IMR-90 (cell line): Measurements from ENCODE around the gene CKB. TPM values are rescaled to one million over a fixed set of nuclear protein-coding genes. Genes with fewer than 3 reads are reported as not detected.

Source experiments
- ATAC-seq: fragments of 200-7000 bp; cut with Tn5 transposase; 2 replicates; pipeline ENCODE4 v1.9.1; 2020; ENCODE audit warnings: low read depth, mild to moderate bottlenecking, moderate library complexity
- BruUV-seq: library from RNA; stranded (reverse); fragments of 400-500 nt; replicated peaks from 2 replicates; lab custom pipeline; 2021; lab: Mats Ljungman, UMichigan
- CTCF ChIA-PET: fragments of 300-600 bp; formaldehyde crosslinking; extraction: SDS; loops from one replicate; lab custom pipeline; 2021; ENCODE audit warnings: antibody characterized with exemption; lab: Yijun Ruan, JAX
- POLR2A ChIA-PET: fragments of 300-600 bp; sonication (Branson Sonifier 250); formaldehyde crosslinking; loops from one replicate; lab custom pipeline; 2022; ENCODE audit warnings: antibody characterized with exemption; ENCODE audit not compliant: unreplicated experiment; lab: Charles Lee
- DNase-seq: peaks from one replicate; pipeline ENCODE4 v3.0.0; 2013
- H2AFZ ChIP-seq: replicated peaks from 2 replicates; pipeline ENCODE3; 2013; ENCODE audit warnings: low read length, mild to moderate bottlenecking; ENCODE audit not compliant: poor library complexity
- H2AK5ac ChIP-seq: 2 replicates; pipeline ENCODE4 v1.6.1; 2013; ENCODE audit warnings: low read depth, low read length, inconsistent platforms
- H2AK9ac ChIP-seq: replicated peaks from 2 replicates; pipeline ENCODE3; 2013; ENCODE audit warnings: mild to moderate bottlenecking, low read depth, low read length, moderate library complexity; ENCODE audit not compliant: poor library complexity
- H2BK120ac ChIP-seq: 2 replicates; pipeline ENCODE4 v1.6.1; 2013; ENCODE audit warnings: low read depth, low read length, inconsistent platforms
- H2BK15ac ChIP-seq: 3 replicates; pipeline ENCODE4 v1.6.1; 2013; ENCODE audit warnings: low read depth, low read length, inconsistent platforms
- H2BK20ac ChIP-seq: 2 replicates; pipeline ENCODE4 v1.6.1; 2013; ENCODE audit warnings: low read depth, mild to moderate bottlenecking, inconsistent platforms, low read length, moderate library complexity
- H2BK5ac ChIP-seq: 2 replicates; pipeline ENCODE4 v1.6.1; 2013; ENCODE audit warnings: mild to moderate bottlenecking, low read depth, low read length, inconsistent platforms; ENCODE audit not compliant: poor library complexity, severe bottlenecking
- H3K14ac ChIP-seq: replicated peaks from 2 replicates; pipeline ENCODE4 v1.6.1; 2013; ENCODE audit warnings: low read depth, low read length, inconsistent platforms
- H3K18ac ChIP-seq: 2 replicates; pipeline ENCODE4 v1.6.1; 2013; ENCODE audit warnings: low read depth, low read length, control low read depth
- H3K23ac ChIP-seq: 2 replicates; pipeline ENCODE4 v1.6.1; 2013; ENCODE audit warnings: low read depth, low read length, inconsistent platforms
- H3K27ac ChIP-seq: 2 replicates; pipeline ENCODE4 v1.5.1; 2013; ENCODE audit warnings: mild to moderate bottlenecking, control low read depth, low read length; ENCODE audit not compliant: insufficient read depth
- H3K27me3 ChIP-seq: 2 replicates; pipeline ENCODE4 v1.6.1; 2013; ENCODE audit warnings: low read length; ENCODE audit not compliant: control insufficient read depth, insufficient read depth
- H3K36me3 ChIP-seq: 2 replicates; pipeline ENCODE4 v1.6.1; 2013; ENCODE audit warnings: low read length, mixed read lengths; ENCODE audit not compliant: control insufficient read depth, insufficient read depth
- H3K4ac ChIP-seq: 2 replicates; pipeline ENCODE4 v1.6.1; 2013; ENCODE audit warnings: low read depth, low read length, inconsistent platforms
- H3K4me1 ChIP-seq: 2 replicates; pipeline ENCODE4 v1.6.1; 2013; ENCODE audit warnings: low read length, mixed read lengths; ENCODE audit not compliant: control insufficient read depth, insufficient read depth
- H3K4me2 ChIP-seq: 2 replicates; pipeline ENCODE4 v1.6.1; 2013; ENCODE audit warnings: low read depth, mild to moderate bottlenecking, control low read depth, low read length, moderate library complexity
- H3K4me3 ChIP-seq: 2 replicates; pipeline ENCODE4 v1.5.1; 2013; ENCODE audit warnings: low read depth, mild to moderate bottlenecking, control low read depth, low read length, moderate library complexity; ENCODE audit not compliant: insufficient read depth
- H3K56ac ChIP-seq: 2 replicates; pipeline ENCODE4 v1.6.1; 2013; ENCODE audit warnings: low read length, inconsistent platforms; ENCODE audit not compliant: insufficient read depth; ENCODE audit errors: extremely low read depth
- H3K79me1 ChIP-seq, 2 experiments: 2 replicates each; pipeline ENCODE4 v1.6.1; 2013; ENCODE audit warnings: low read length in 2 of 2, inconsistent platforms in 1 of 2, low read depth in 1 of 2
- H3K9ac ChIP-seq: 2 replicates; pipeline ENCODE4 v1.6.1; 2013; ENCODE audit warnings: low read depth, low read length, control low read depth
- H3K9me1 ChIP-seq: 2 replicates; pipeline ENCODE4 v1.6.1; 2013; ENCODE audit warnings: low read length, inconsistent platforms; ENCODE audit not compliant: insufficient read depth
- H3K9me3 ChIP-seq: 2 replicates; pipeline ENCODE4 v1.6.1; 2013; ENCODE audit warnings: low read length; ENCODE audit not compliant: control insufficient read depth, insufficient read depth
- H4K20me1 ChIP-seq: 2 replicates; pipeline ENCODE4 v1.6.1; 2013; ENCODE audit warnings: low read length, inconsistent platforms; ENCODE audit not compliant: insufficient read depth
- H4K5ac ChIP-seq: 2 replicates; pipeline ENCODE4 v1.6.1; 2013; ENCODE audit warnings: mild to moderate bottlenecking, low read depth, low read length, control low read depth
- H4K8ac ChIP-seq, 2 experiments: 2 replicates each; pipeline ENCODE4 v1.6.1; 2013; ENCODE audit warnings: low read depth in 2 of 2, low read length in 2 of 2, control low read depth in 1 of 2, inconsistent platforms in 1 of 2
- H4K91ac ChIP-seq: 2 replicates; pipeline ENCODE4 v1.6.1; 2013; ENCODE audit warnings: low read depth, low read length, inconsistent platforms; ENCODE audit not compliant: insufficient read depth
- BHLHE40 ChIP-seq: fragments of 150-350 bp; IDR thresholded peaks from 2 replicates; pipeline ENCODE4 v1.6.1; 2016; ENCODE audit warnings: mild to moderate bottlenecking, low read depth, low read length
- CEBPB ChIP-seq: IDR thresholded peaks from 2 replicates; pipeline ENCODE4 v1.6.1; 2012; ENCODE audit warnings: low read depth, low read length, improper control_type of control experiment
- CHD1 ChIP-seq: IDR thresholded peaks from 2 replicates; pipeline ENCODE4 v1.6.1; 2012; ENCODE audit warnings: low read depth, low read length, improper control_type of control experiment
- FOS ChIP-seq: fragments of 150-350 bp; IDR thresholded peaks from 2 replicates; pipeline ENCODE4 v1.6.1; 2016; ENCODE audit warnings: low read depth, low read length
- MAFK ChIP-seq: IDR thresholded peaks from 2 replicates; pipeline ENCODE4 v1.6.1; 2012; ENCODE audit warnings: low read depth, low read length, improper control_type of control experiment
- MAZ ChIP-seq: IDR thresholded peaks from 2 replicates; pipeline ENCODE4 v1.6.1; 2012; ENCODE audit warnings: low read depth, mild to moderate bottlenecking, low read length, improper control_type of control experiment, moderate library complexity, borderline replicate concordance
- MXI1 ChIP-seq: IDR thresholded peaks from 2 replicates; pipeline ENCODE4 v1.6.1; 2012; ENCODE audit warnings: low read depth, mild to moderate bottlenecking, low read length, moderate library complexity, borderline replicate concordance
- NFE2L2 ChIP-seq: fragments of 150-350 bp; IDR thresholded peaks from 2 replicates; pipeline ENCODE4 v1.6.1; 2016; ENCODE audit warnings: low read depth, mild to moderate bottlenecking, low read length
- POLR2A ChIP-seq: IDR thresholded peaks from 2 replicates; pipeline ENCODE4 v1.6.1; 2012; ENCODE audit warnings: mild to moderate bottlenecking, low read depth, low read length
- RAD21 ChIP-seq: IDR thresholded peaks from 2 replicates; pipeline ENCODE4 v1.6.1; 2012; ENCODE audit warnings: low read length, improper control_type of control experiment
- RCOR1 ChIP-seq: IDR thresholded peaks from 2 replicates; pipeline ENCODE4 v1.6.1; 2012; ENCODE audit warnings: mild to moderate bottlenecking, low read length, improper control_type of control experiment; ENCODE audit not compliant: insufficient replicate concordance
- RFX5 ChIP-seq: IDR thresholded peaks from 2 replicates; pipeline ENCODE4 v1.8.0; 2012; ENCODE audit warnings: low read depth, mild to moderate bottlenecking, low read length, moderate library complexity
- SMC3 ChIP-seq: fragments of 150-350 bp; IDR thresholded peaks from 2 replicates; pipeline ENCODE4 v1.6.1; 2016; ENCODE audit warnings: low read depth, mild to moderate bottlenecking, antibody characterized with exemption, low read length, moderate library complexity
- WGBS, 2 experiments: methylation state at CpG; one replicate each; pipeline versions ENCODE4 v1.1.5 to v1.1.7; 2013; ENCODE audit warnings: missing lambda C conversion rate in 2 of 2; ENCODE audit not compliant: insufficient read length in 1 of 2; ENCODE audit errors: extremely low coverage in 2 of 2; 5-methylcytosine and 5-hydroxymethylcytosine counted together
- dilution Hi-C: fragments of 300-500 bp; cut with HindIII; formaldehyde crosslinking; loops from one replicate; pipeline ENCODE4 v1.14.3; 2018; ENCODE audit warnings: low sequenced_read_pairs; ENCODE audit not compliant: unreplicated experiment
- in situ Hi-C: fragments of 300-500 bp; cut with MboI; formaldehyde crosslinking; loops from 3 replicates; pipeline ENCODE4 v1.14.3; 2019; ENCODE audit warnings: low sequenced_read_pairs, inconsistent platforms, mixed read lengths
- intact Hi-C: fragments of 100-400 bp; cut with micrococcal nuclease; formaldehyde crosslinking; loops from 2 replicates; pipeline ENCODE4 v1.10.0; 2022
- polyA plus RNA-seq, 3 experiments: library from polyadenylated mRNA; depleted of rRNA; stranded (reverse); fragments of >200 nt; gene quantifications; 2 replicates each; pipeline ENCODE4 v1.2.3, GENCODE V29; 2012; ENCODE audit warnings: low replicate concordance in 1 of 3
- total RNA-seq: library from RNA; depleted of rRNA; stranded (reverse); fragments of >200 nt; gene quantifications from 2 replicates; pipeline ENCODE4 v1.2.3, GENCODE V29; 2012
- TF ChIP-seq, protein P1 (sequence below): fragments of 150-350 bp; IDR thresholded peaks from 2 replicates; pipeline ENCODE4 v1.6.1; 2016; ENCODE audit warnings: low read depth, mild to moderate bottlenecking, low read length, moderate library complexity, borderline replicate concordance
- TF ChIP-seq, protein P2 (sequence below): fragments of 150-350 bp; IDR thresholded peaks from 2 replicates; pipeline ENCODE4 v1.6.1; 2017; ENCODE audit warnings: mild to moderate bottlenecking, antibody characterized with exemption, low read length, low read depth
- TF ChIP-seq, protein P3 (sequence below): conservative IDR thresholded peaks from 2 replicates; pipeline ENCODE4 v1.5.1; 2012; ENCODE audit warnings: mild to moderate bottlenecking, low read depth, low read length, improper control_type of control experiment

The CKB gene
- total and polyA plus RNA-seq, 2 of the 4 experiments (the other 2 are of a cell fraction), result 17.7 to 82.6 TPM

DNA sequence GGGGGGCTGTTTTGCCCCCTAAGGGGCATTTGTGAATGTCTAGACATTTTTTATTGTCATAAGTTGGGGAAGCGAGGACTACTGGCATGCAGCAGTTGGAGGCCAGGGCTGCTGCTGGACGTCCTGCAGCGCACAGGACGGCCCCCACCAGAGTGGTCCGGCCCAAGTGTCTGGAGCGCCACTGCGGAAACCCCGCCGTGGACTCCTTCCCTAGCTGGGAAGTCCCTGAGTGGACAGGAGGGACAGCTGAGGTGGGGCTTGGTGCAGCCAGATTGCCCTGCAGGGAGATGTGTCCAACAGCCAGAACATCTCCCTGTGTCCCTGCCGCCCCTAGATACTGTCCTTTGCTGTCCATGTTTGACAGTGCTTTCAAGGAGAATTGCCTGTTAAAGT lies 5.5 kb downstream of the CKB start:
- 88% methylated on average over 6 of the region's 10 CpGs; no CpG with 5 or more reads in 1 of the 2 experiments for WGBS, 2 experiments
- Histone ChIP-seq H3K27ac (no peak overlapping the region), H2AFZ (no peak overlapping the region), H3K4me2 (no peak overlapping the region), H4K5ac (no peak overlapping the region), H3K27me3 (peaks cover 3% of the 10 kb centered on the region; the same call in 1 of the 2 replicates), H3K9me3 (no peaks in the 10 kb centered on the region), H3K4me3 (no peak overlapping the region), H4K91ac (no peak overlapping the region), H3K79me1 (peaks cover 0 to 11% of the 10 kb centered on the region in 2 experiments; a peak in 1 of 4 replicates), H2BK120ac (no peak overlapping the region), H2AK9ac (peak overlapping the region; percentile 76), H3K23ac (no peak overlapping the region), H3K9me1 (no peaks in the 10 kb centered on the region), H3K9ac (no peak overlapping the region), H2BK15ac (no peak overlapping the region), H3K14ac (no peak overlapping the region), H3K4me1 (peaks cover 21% of the 10 kb centered on the region), H2BK20ac (no peak overlapping the region), H3K36me3 (peaks cover 4% of the 10 kb centered on the region; the same call in 1 of the 2 replicates), H3K18ac (no peak overlapping the region), H2BK5ac (no peak overlapping the region), H4K20me1 (peaks cover 24% of the 10 kb centered on the region), H2AK5ac (no peak overlapping the region), H4K8ac (no peak overlapping the region), H3K56ac (no peak overlapping the region), H3K4ac (no peak overlapping the region)
- in situ Hi-C loops (no loop called here), dilution Hi-C loops (no loop called here), intact Hi-C loops (no loop called here)
- TF ChIP-seq MXI1, result no peak
- TF ChIP-seq RFX5, result no peak
- no peak for TF ChIP-seq BHLHE40
- TF ChIP-seq MAZ, result no peak
- TF ChIP-seq, protein P1, sequence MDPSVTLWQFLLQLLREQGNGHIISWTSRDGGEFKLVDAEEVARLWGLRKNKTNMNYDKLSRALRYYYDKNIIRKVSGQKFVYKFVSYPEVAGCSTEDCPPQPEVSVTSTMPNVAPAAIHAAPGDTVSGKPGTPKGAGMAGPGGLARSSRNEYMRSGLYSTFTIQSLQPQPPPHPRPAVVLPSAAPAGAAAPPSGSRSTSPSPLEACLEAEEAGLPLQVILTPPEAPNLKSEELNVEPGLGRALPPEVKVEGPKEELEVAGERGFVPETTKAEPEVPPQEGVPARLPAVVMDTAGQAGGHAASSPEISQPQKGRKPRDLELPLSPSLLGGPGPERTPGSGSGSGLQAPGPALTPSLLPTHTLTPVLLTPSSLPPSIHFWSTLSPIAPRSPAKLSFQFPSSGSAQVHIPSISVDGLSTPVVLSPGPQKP, result no peak
- TF ChIP-seq, protein P2, sequence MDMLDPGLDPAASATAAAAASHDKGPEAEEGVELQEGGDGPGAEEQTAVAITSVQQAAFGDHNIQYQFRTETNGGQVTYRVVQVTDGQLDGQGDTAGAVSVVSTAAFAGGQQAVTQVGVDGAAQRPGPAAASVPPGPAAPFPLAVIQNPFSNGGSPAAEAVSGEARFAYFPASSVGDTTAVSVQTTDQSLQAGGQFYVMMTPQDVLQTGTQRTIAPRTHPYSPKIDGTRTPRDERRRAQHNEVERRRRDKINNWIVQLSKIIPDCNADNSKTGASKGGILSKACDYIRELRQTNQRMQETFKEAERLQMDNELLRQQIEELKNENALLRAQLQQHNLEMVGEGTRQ, result no peak
- TF ChIP-seq CEBPB, result no peak
- TF ChIP-seq SMC3, result no peak
- TF ChIP-seq POLR2A, result no peak
- TF ChIP-seq RCOR1, result no peak
- TF ChIP-seq FOS, result no peak
- TF ChIP-seq, protein P3, sequence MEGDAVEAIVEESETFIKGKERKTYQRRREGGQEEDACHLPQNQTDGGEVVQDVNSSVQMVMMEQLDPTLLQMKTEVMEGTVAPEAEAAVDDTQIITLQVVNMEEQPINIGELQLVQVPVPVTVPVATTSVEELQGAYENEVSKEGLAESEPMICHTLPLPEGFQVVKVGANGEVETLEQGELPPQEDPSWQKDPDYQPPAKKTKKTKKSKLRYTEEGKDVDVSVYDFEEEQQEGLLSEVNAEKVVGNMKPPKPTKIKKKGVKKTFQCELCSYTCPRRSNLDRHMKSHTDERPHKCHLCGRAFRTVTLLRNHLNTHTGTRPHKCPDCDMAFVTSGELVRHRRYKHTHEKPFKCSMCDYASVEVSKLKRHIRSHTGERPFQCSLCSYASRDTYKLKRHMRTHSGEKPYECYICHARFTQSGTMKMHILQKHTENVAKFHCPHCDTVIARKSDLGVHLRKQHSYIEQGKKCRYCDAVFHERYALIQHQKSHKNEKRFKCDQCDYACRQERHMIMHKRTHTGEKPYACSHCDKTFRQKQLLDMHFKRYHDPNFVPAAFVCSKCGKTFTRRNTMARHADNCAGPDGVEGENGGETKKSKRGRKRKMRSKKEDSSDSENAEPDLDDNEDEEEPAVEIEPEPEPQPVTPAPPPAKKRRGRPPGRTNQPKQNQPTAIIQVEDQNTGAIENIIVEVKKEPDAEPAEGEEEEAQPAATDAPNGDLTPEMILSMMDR, result no peak
- no peak for TF ChIP-seq NFE2L2
- no peak for TF ChIP-seq CHD1
- no peak for TF ChIP-seq MAFK
- no peak for TF ChIP-seq RAD21
- ChIA-PET POLR2A (no interaction called here), CTCF (no interaction called here)
- no TSS peak for BruUV-seq
- DNase-seq (no peak), ATAC-seq (no peak)
